Osteocyte (in vitro differentiated cells): Measurements from ENCODE around the gene SPATA16. TPM values are rescaled to one million over a fixed set of nuclear protein-coding genes. Genes with fewer than 3 reads are reported as not detected.

Experiments used
- DNase-seq: peaks from one replicate; pipeline ENCODE4 v3.0.0; 2021; ENCODE audit warnings: mixed read lengths; ENCODE audit not compliant: unreplicated experiment; ENCODE audit errors: extremely low spot score
- H3K27ac Mint-ChIP-seq: one replicate; pipeline ENCODE4 v1.8.0; 2021; ENCODE audit warnings: mild to moderate bottlenecking, mixed read lengths; ENCODE audit not compliant: unreplicated experiment
- H3K27me3 Mint-ChIP-seq: one replicate; pipeline ENCODE4 v1.8.0; 2021; ENCODE audit warnings: mixed read lengths; ENCODE audit not compliant: unreplicated experiment
- H3K36me3 Mint-ChIP-seq: one replicate; pipeline ENCODE4 v1.8.0; 2021; ENCODE audit warnings: mixed read lengths; ENCODE audit not compliant: unreplicated experiment
- H3K4me1 Mint-ChIP-seq: one replicate; pipeline ENCODE4 v1.8.0; 2021; ENCODE audit warnings: mixed read lengths; ENCODE audit not compliant: unreplicated experiment
- H3K4me3 Mint-ChIP-seq: one replicate; pipeline ENCODE4 v1.8.0; 2021; ENCODE audit warnings: mild to moderate bottlenecking, moderate library complexity, mixed read lengths; ENCODE audit not compliant: unreplicated experiment
- H3K9me3 Mint-ChIP-seq: one replicate; pipeline ENCODE4 v1.8.0; 2021; ENCODE audit warnings: mixed read lengths; ENCODE audit not compliant: unreplicated experiment
- CTCF ChIP-seq: fragments of 200-600 bp; sonication (generic); IDR thresholded peaks from 2 replicates; pipeline ENCODE4 v1.5.0; 2021; ENCODE audit warnings: antibody characterized with exemption, mild to moderate bottlenecking, moderate library complexity
- total RNA-seq: library from RNA; stranded (reverse); gene quantifications from 2 replicates; pipeline ENCODE4 v1.2.1, GENCODE V29; 2021

Gene SPATA16
- total RNA-seq, 1 donor from 2014 or later: not detected

GRCh38 chr3:173138026-173138425, 3.0 kb downstream of the SPATA16 start:
- Mint-ChIP-seq H3K36me3 (no peaks in the 10 kb centered on the region), H3K4me1 (no peaks in the 10 kb centered on the region), H3K9me3 (no peaks in the 10 kb centered on the region), H3K4me3 (no peak overlapping the region), H3K27ac (no peak overlapping the region), H3K27me3 (peaks cover 15% of the 10 kb centered on the region)
- TF ChIP-seq CTCF: no peak
- no peak for DNase-seq

DNA sequence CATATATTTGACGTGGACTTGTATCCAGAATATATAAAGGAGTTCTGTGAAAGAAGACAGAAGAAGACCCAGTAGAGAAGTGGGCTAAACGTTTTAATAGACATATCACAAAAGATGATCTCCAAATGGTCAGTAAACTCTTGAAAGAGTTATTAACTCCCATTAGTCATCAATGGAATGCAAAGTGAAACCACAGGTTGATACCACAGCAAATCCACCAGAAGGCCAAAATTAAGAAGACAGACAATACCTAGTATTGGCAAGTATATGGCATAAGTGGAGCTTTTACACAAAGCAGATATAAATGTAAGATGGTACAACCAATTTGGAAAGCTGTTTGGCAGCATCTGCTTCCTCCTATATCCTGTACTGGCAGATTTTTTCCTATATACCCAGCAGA, 6.0 kb downstream of the SPATA16 start:
- no peak overlapping the region for H3K4me3 Mint-ChIP-seq
- no peaks in the 10 kb centered on the region for H3K9me3 Mint-ChIP-seq
- no peak for TF ChIP-seq CTCF
- DNase-seq: no peak
- H3K36me3 Mint-ChIP-seq: no peaks in the 10 kb centered on the region
- no peaks in the 10 kb centered on the region for H3K4me1 Mint-ChIP-seq
- peaks cover 17% of the 10 kb centered on the region for H3K27me3 Mint-ChIP-seq
- no peak overlapping the region for H3K27ac Mint-ChIP-seq

GRCh38 chr3:173128633-173129032, 12.4 kb downstream of the SPATA16 start:
- H3K27ac Mint-ChIP-seq: no peak overlapping the region
- H3K9me3 Mint-ChIP-seq: no peaks in the 10 kb centered on the region
- H3K36me3 Mint-ChIP-seq: no peaks in the 10 kb centered on the region
- H3K4me1 Mint-ChIP-seq: no peaks in the 10 kb centered on the region
- TF ChIP-seq CTCF: no peak
- no peak overlapping the region for H3K4me3 Mint-ChIP-seq
- DNase-seq: no peak
- H3K27me3 Mint-ChIP-seq: peaks cover 15% of the 10 kb centered on the region

DNA sequence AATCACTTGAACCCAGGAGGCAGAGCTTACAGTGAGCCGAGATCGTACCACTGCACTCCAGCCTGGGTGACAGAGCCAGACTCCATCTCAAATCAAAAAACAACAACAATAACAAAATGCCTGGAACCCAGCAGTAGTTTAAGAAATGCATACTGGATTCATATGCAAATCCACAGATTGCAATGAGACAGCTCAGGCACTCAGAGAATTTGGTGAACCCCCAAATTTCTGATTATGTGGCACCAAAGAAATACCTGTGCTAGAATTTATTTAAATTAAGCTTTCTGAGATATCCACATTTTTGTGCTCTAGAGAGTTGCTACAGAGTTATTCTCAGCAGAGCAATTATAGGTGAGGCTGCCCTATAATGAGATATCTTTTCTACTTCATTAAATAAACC, 29.7 kb downstream of the SPATA16 start:
- H3K27ac Mint-ChIP-seq: no peak overlapping the region
- no peaks in the 10 kb centered on the region for H3K9me3 Mint-ChIP-seq
- no peaks in the 10 kb centered on the region for H3K36me3 Mint-ChIP-seq
- H3K27me3 Mint-ChIP-seq: peaks cover 8% of the 10 kb centered on the region
- DNase-seq: no peak
- TF ChIP-seq CTCF: no peak
- no peak overlapping the region for H3K4me3 Mint-ChIP-seq
- no peaks in the 10 kb centered on the region for H3K4me1 Mint-ChIP-seq

DNA sequence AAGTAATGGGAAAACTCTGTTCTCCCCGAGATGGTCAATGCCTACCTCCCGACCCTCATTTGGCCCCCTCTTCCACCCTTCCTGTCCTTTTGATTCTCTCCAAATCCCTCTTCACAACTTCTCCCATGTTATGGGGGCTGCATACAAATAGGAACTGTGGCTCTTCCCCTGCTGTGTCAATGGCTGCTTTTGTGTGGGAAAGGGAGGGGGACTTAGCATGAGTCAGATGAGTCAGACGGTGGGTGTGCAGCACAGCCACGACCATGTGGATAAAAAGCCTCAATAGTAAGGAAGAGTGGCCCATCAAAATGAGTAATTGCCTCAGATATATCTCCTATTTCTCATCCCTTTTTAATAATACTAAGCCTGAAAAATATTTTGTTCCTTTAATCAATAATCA, 31.9 kb downstream of the SPATA16 start:
- no peaks in the 10 kb centered on the region for H3K36me3 Mint-ChIP-seq
- peaks cover 3% of the 10 kb centered on the region for H3K27me3 Mint-ChIP-seq
- H3K9me3 Mint-ChIP-seq: no peaks in the 10 kb centered on the region
- H3K27ac Mint-ChIP-seq: no peak overlapping the region
- peaks cover 13% of the 10 kb centered on the region for H3K4me1 Mint-ChIP-seq
- no peak overlapping the region for H3K4me3 Mint-ChIP-seq
- no peak for TF ChIP-seq CTCF
- no peak for DNase-seq
